Endodermal cell (in vitro differentiated cells): Measurements from ENCODE around the gene ACVR1B. TPM values are rescaled to one million over a fixed set of nuclear protein-coding genes. Genes with fewer than 3 reads are reported as not detected.

Source experiments
- DNase-seq: peaks from one replicate; pipeline ENCODE4 v3.0.0-alpha.2; 2017
- H3K27ac ChIP-seq: 2 replicates; pipeline ENCODE4 v1.5.1; 2013; ENCODE audit warnings: mild to moderate bottlenecking, low read depth, low read length, moderate library complexity
- H3K27me3 ChIP-seq: 2 replicates; pipeline ENCODE4 v1.6.1; 2013; ENCODE audit warnings: mild to moderate bottlenecking, low read length, moderate library complexity; ENCODE audit not compliant: insufficient read depth, control insufficient read depth, poor library complexity, severe bottlenecking
- H3K36me3 ChIP-seq: 2 replicates; pipeline ENCODE4 v1.7.0; 2013; ENCODE audit warnings: mild to moderate bottlenecking, low read length, moderate library complexity; ENCODE audit not compliant: control insufficient read depth, insufficient read depth
- H3K4me1 ChIP-seq: one replicate; pipeline ENCODE4 v1.7.0; 2013; ENCODE audit warnings: low read length; ENCODE audit not compliant: control insufficient read depth, insufficient read depth
- H3K4me3 ChIP-seq: 2 replicates; pipeline ENCODE4 v1.5.1; 2013; ENCODE audit warnings: mild to moderate bottlenecking, low read length, moderate library complexity
- H3K9ac ChIP-seq: 2 replicates; pipeline ENCODE4 v1.6.1; 2013; ENCODE audit warnings: mild to moderate bottlenecking, low read length, moderate library complexity; ENCODE audit not compliant: poor library complexity, severe bottlenecking; ENCODE audit errors: extremely low read depth
- H3K9me3 ChIP-seq: 2 replicates; pipeline ENCODE4 v1.6.1; 2013; ENCODE audit warnings: mild to moderate bottlenecking, low read length, moderate library complexity; ENCODE audit not compliant: control insufficient read depth
- H3K27ac Mint-ChIP-seq: 2 replicates; pipeline ENCODE4 v1.8.0; 2020; ENCODE audit warnings: mixed read lengths
- H3K27me3 Mint-ChIP-seq: 2 replicates; pipeline ENCODE4 v1.8.0; 2021; ENCODE audit warnings: mild to moderate bottlenecking, mixed read lengths; ENCODE audit not compliant: insufficient read depth
- H3K36me3 Mint-ChIP-seq: 2 replicates; pipeline ENCODE4 v1.8.0; 2020; ENCODE audit warnings: low read depth, mixed read lengths
- H3K4me1 Mint-ChIP-seq: 2 replicates; pipeline ENCODE4 v1.8.0; 2020; ENCODE audit warnings: mixed read lengths
- H3K4me3 Mint-ChIP-seq: 2 replicates; pipeline ENCODE4 v1.8.0; 2020; ENCODE audit warnings: mild to moderate bottlenecking, moderate library complexity, mixed read lengths
- H3K9me3 Mint-ChIP-seq: 2 replicates; pipeline ENCODE4 v1.8.0; 2020; ENCODE audit warnings: mild to moderate bottlenecking, mixed read lengths
- CTCF ChIP-seq: fragments of 200-600 bp; sonication (generic); conservative IDR thresholded peaks from 2 replicates; pipeline ENCODE4 v1.5.0; 2021; ENCODE audit warnings: antibody characterized with exemption, mild to moderate bottlenecking
- WGBS, 2 experiments: methylation state at CpG; one replicate each; pipeline versions ENCODE4 v1.1.5 to v1.1.7; 2013; ENCODE audit warnings: missing lambda C conversion rate in 2 of 2, mixed read lengths in 1 of 2; ENCODE audit not compliant: insufficient coverage in 1 of 2, insufficient read length in 1 of 2; 5-methylcytosine and 5-hydroxymethylcytosine counted together
- total RNA-seq, 2 donors: library from RNA; stranded (reverse); fragmentation: NEBNext Ultra II Directional in 1 of 2; extraction: Animal tissue kit (Norgen Biotek cat#: 25700) in 1 of 2; gene quantifications; 2 replicates in 1 of 2; 3 replicates in 1 of 2; pipeline ENCODE4 v1.2.1, GENCODE V29; 2021

Gene ACVR1B
- total RNA-seq, 2 donors from 2014 or later: 48.6 to 59.3 TPM

GRCh38 chr12:51920046-51920445 is 31.5 kb upstream of the ACVR1B start:
- Mint-ChIP-seq H3K27ac (no peak overlapping the region), H3K27me3 (peaks cover 16% of the 10 kb centered on the region), H3K36me3 (no peaks in the 10 kb centered on the region), H3K9me3 (no peaks in the 10 kb centered on the region), H3K4me1 (peaks cover 26% of the 10 kb centered on the region), H3K4me3 (no peak overlapping the region)
- DNase-seq: peak; percentile 29
- Histone ChIP-seq H3K4me3 (no peak overlapping the region), H3K36me3 (no peaks in the 10 kb centered on the region), H3K9ac (no peak overlapping the region), H3K9me3 (no peaks in the 10 kb centered on the region), H3K27me3 (no peaks in the 10 kb centered on the region), H3K4me1 (peaks cover 6% of the 10 kb centered on the region), H3K27ac (no peak overlapping the region)
- TF ChIP-seq CTCF: no peak
- WGBS, 2 experiments: 92% methylated on average over 2 of the region's 2 CpGs; no CpG with 5 or more reads in 1 of the 2 experiments

GRCh38 chr12:51921017-51921725 is 30.3 kb upstream of the ACVR1B start:
- TF ChIP-seq CTCF: no peak
- Histone ChIP-seq H3K9ac (no peak overlapping the region), H3K27ac (no peak overlapping the region), H3K36me3 (no peaks in the 10 kb centered on the region), H3K4me1 (peaks cover 6% of the 10 kb centered on the region), H3K4me3 (no peak overlapping the region), H3K9me3 (no peaks in the 10 kb centered on the region), H3K27me3 (no peaks in the 10 kb centered on the region)
- H3K9me3 Mint-ChIP-seq: no peaks in the 10 kb centered on the region
- H3K27ac Mint-ChIP-seq: no peak overlapping the region
- peak; percentile 78 for DNase-seq
- H3K27me3 Mint-ChIP-seq: peaks cover 15% of the 10 kb centered on the region
- no peaks in the 10 kb centered on the region for H3K36me3 Mint-ChIP-seq
- H3K4me3 Mint-ChIP-seq: no peak overlapping the region
- H3K4me1 Mint-ChIP-seq: peaks cover 31% of the 10 kb centered on the region
- WGBS, 2 experiments: 0 to 63% methylated on average over 1 to 7 of the region's 7 CpGs

GRCh38 chr12:51922146-51922545 is 29.4 kb upstream of the ACVR1B start:
- Mint-ChIP-seq H3K27me3 (peaks cover 15% of the 10 kb centered on the region), H3K27ac (no peak overlapping the region), H3K9me3 (no peaks in the 10 kb centered on the region), H3K36me3 (no peaks in the 10 kb centered on the region), H3K4me1 (peaks cover 34% of the 10 kb centered on the region), H3K4me3 (no peak overlapping the region)
- Histone ChIP-seq H3K9me3 (no peaks in the 10 kb centered on the region), H3K36me3 (no peaks in the 10 kb centered on the region), H3K27ac (no peak overlapping the region), H3K4me1 (peaks cover 10% of the 10 kb centered on the region), H3K27me3 (no peaks in the 10 kb centered on the region), H3K9ac (no peak overlapping the region), H3K4me3 (no peak overlapping the region)
- TF ChIP-seq CTCF: no peak
- peak; percentile 39 for DNase-seq
- WGBS, 2 experiments: 95 to 100% methylated on average over 1 to 2 of the region's 2 CpGs
